WERI-Rb-1 (cell line): ENCODE results near the gene CEP290.

Source experiments
- DNase-seq: peaks from one replicate; pipeline ENCODE4 v3.0.0-alpha.2; 2020
- H3K27ac ChIP-seq: fragments of 250-450 bp; sonication (Bioruptor Pico); 2 replicates; pipeline ENCODE4 v1.5.1; 2020; ENCODE audit warnings: mild to moderate bottlenecking, moderate library complexity
- H3K27me3 ChIP-seq: fragments of 250-450 bp; sonication (Bioruptor Pico); 2 replicates; pipeline ENCODE4 v1.5.1; 2021; ENCODE audit warnings: mild to moderate bottlenecking, low read depth, moderate library complexity; ENCODE audit not compliant: insufficient read depth, severe bottlenecking
- H3K36me3 ChIP-seq: fragments of 250-450 bp; sonication (Bioruptor Pico); 2 replicates; pipeline ENCODE4 v1.5.1; 2020; ENCODE audit warnings: mild to moderate bottlenecking, moderate library complexity
- H3K4me3 ChIP-seq: 2 replicates; pipeline ENCODE4 v1.5.1; 2011; ENCODE audit warnings: low read depth, mild to moderate bottlenecking, control low read depth, low read length
- H3K9me3 ChIP-seq: fragments of 250-450 bp; sonication (Bioruptor Pico); 2 replicates; pipeline ENCODE4 v1.5.1; 2021; ENCODE audit warnings: mild to moderate bottlenecking, moderate library complexity; ENCODE audit not compliant: severe bottlenecking
- TF ChIP-seq, protein P1 (sequence below): IDR thresholded peaks from 2 replicates; pipeline ENCODE4 v1.5.1; 2011; ENCODE audit warnings: low read depth, mild to moderate bottlenecking, control low read depth, inconsistent platforms, low read length

The CEP290 gene

DNA sequence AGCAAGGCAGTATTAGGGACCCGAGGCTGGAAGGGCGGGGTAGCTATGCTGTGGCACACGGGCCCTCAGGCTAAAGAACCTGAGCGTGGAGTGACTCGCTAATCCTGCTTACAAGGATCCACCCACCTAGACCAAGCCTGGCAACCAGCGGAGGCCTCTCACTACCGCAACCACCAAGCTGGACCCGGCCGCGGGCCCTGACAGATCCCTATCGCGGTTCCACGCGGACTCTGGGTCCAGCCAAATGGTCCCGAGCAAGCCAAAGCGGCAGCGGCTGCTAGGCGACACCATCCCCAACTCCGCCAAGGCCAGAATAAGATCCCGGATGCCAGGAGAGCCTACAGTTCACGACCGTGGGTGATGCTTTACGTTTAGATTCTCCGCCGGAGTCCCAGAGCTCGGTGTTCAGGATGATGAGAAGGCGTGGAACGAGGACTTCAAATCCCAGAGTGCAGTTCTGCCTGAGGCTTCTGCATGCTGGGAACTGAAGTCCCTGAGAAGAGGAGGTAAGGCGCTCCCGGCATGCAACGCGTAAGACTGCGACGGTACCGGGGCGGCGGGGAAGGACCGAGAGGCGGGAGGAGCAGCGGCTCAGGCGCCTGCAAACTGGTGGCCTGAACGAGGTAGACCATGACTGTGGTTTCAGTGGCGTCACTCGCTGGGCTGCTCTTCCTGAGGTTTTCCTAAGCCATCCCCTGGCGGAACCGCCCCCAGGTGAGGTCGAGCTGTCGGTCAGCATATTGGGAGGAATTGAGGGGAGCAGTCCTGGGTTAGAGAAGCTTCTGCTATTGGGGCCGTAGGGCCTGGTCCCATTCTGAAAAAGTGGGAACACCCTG, at the start of gene CEP290, which contains the start of gene TMTC3:
CEP290 (minus strand) TSS at position 315 of the 836 bp plus-strand sequence. CDS start 781 bp downstream, outside the sequence.
TMTC3 (plus strand) TSS at position 534 of the 836 bp plus-strand sequence. CDS start 6,009 bp downstream, outside the sequence.
- TF ChIP-seq, protein P1, sequence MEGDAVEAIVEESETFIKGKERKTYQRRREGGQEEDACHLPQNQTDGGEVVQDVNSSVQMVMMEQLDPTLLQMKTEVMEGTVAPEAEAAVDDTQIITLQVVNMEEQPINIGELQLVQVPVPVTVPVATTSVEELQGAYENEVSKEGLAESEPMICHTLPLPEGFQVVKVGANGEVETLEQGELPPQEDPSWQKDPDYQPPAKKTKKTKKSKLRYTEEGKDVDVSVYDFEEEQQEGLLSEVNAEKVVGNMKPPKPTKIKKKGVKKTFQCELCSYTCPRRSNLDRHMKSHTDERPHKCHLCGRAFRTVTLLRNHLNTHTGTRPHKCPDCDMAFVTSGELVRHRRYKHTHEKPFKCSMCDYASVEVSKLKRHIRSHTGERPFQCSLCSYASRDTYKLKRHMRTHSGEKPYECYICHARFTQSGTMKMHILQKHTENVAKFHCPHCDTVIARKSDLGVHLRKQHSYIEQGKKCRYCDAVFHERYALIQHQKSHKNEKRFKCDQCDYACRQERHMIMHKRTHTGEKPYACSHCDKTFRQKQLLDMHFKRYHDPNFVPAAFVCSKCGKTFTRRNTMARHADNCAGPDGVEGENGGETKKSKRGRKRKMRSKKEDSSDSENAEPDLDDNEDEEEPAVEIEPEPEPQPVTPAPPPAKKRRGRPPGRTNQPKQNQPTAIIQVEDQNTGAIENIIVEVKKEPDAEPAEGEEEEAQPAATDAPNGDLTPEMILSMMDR, result no peak
- peak within 1 kb of the TSS; percentile 92 for H3K4me3 ChIP-seq
- peak within 1 kb of the TSS; percentile 89 for H3K27ac ChIP-seq
- H3K27me3 ChIP-seq, result no peaks in the 10 kb centered on the region
- H3K9me3 ChIP-seq, result no peaks in the 10 kb centered on the region
- DNase-seq, result peak; percentile 96
- H3K36me3 ChIP-seq, result no peaks in the 10 kb centered on the region; the same call in 1 of the 2 replicates

DNA sequence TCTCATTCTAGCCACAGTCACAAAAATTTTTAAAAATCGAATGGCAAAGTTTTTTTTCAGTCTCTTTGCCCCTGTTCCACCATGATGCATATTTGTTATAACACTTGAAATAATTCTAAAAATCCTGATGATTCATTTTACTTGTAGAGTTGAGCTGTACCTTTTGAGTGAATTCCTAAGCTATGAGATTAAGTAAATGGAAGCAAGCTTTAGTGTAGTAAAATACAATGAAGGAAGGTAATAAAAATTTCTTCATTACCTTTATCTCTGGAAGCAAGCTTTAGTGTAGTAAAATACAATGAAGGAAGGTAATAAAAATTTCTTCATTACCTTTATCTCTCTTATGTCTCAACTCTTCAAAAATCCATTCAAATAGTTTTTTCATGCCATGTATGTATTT, 46.3 kb upstream of the CEP290 start:
- no peaks in the 10 kb centered on the region for H3K27me3 ChIP-seq
- DNase-seq, result no peak
- H3K36me3 ChIP-seq, result peaks cover 2% of the 10 kb centered on the region; the same call in 1 of the 2 replicates
- H3K27ac ChIP-seq, result no peak overlapping the region
- H3K9me3 ChIP-seq, result no peaks in the 10 kb centered on the region
- TF ChIP-seq, protein P1, result no peak
- no peak overlapping the region for H3K4me3 ChIP-seq

- no peak overlapping the region for H3K27ac ChIP-seq
- DNase-seq, result no peak
- peaks cover 2% of the 10 kb centered on the region; the same call in 1 of the 2 replicates for H3K36me3 ChIP-seq
- H3K9me3 ChIP-seq, result no peaks in the 10 kb centered on the region
- TF ChIP-seq, protein P1, result no peak
- no peak overlapping the region for H3K4me3 ChIP-seq
- no peaks in the 10 kb centered on the region for H3K27me3 ChIP-seq
These were observed 45.7 kb upstream of the CEP290 start for GRCh38 chr12:88187571-88187970.

- H3K4me3 ChIP-seq, result no peak overlapping the region
- H3K27me3 ChIP-seq, result no peaks in the 10 kb centered on the region
- TF ChIP-seq, protein P1, result no peak
- H3K36me3 ChIP-seq, result no peaks in the 10 kb centered on the region
- no peak for DNase-seq
- H3K27ac ChIP-seq, result no peak overlapping the region
- H3K9me3 ChIP-seq, result no peaks in the 10 kb centered on the region
These were observed 44.1 kb upstream of the CEP290 start for GRCh38 chr12:88185988-88186387.

GRCh38 chr12:88185279-88185678, 43.4 kb upstream of the CEP290 start:
- no peaks in the 10 kb centered on the region for H3K9me3 ChIP-seq
- no peak for DNase-seq
- H3K27me3 ChIP-seq, result no peaks in the 10 kb centered on the region
- H3K27ac ChIP-seq, result no peak overlapping the region
- TF ChIP-seq, protein P1, result no peak
- no peak overlapping the region for H3K4me3 ChIP-seq
- H3K36me3 ChIP-seq, result no peaks in the 10 kb centered on the region

- Histone ChIP-seq H3K27me3 (no peaks in the 10 kb centered on the region), H3K9me3 (no peaks in the 10 kb centered on the region), H3K4me3 (no peak overlapping the region), H3K27ac (no peak overlapping the region), H3K36me3 (no peaks in the 10 kb centered on the region)
- TF ChIP-seq, protein P1, result no peak
- no peak for DNase-seq
These were observed 42.3 kb upstream of the CEP290 start for GRCh38 chr12:88184196-88184595.
